KMS-11 (cell line): ENCODE measurements around the gene CNTNAP5.

Source experiments
- H2AFZ ChIP-seq: fragments of 200-600 bp; sonication (generic); 2 replicates; pipeline ENCODE4 v1.6.1; 2016; ENCODE audit warnings: antibody characterized with exemption, mixed run types, low read depth
- H3K27ac ChIP-seq: fragments of 200-600 bp; sonication (generic); 2 replicates; pipeline ENCODE4 v1.6.1; 2016; ENCODE audit warnings: mild to moderate bottlenecking, mixed run types
- H3K27me3 ChIP-seq: fragments of 200-600 bp; sonication (generic); 2 replicates; pipeline ENCODE4 v1.6.1; 2017; ENCODE audit warnings: mild to moderate bottlenecking, low read depth, mixed run types, moderate library complexity; ENCODE audit not compliant: insufficient read depth
- H3K36me3 ChIP-seq: fragments of 200-600 bp; sonication (generic); 2 replicates; pipeline ENCODE4 v1.6.1; 2017; ENCODE audit warnings: mild to moderate bottlenecking, mixed run types; ENCODE audit not compliant: insufficient read depth
- H3K4me1 ChIP-seq: fragments of 200-600 bp; sonication (generic); 2 replicates; pipeline ENCODE4 v1.6.1; 2016; ENCODE audit warnings: mild to moderate bottlenecking, low read depth, mixed run types; ENCODE audit not compliant: poor library complexity, severe bottlenecking
- H3K4me2 ChIP-seq: fragments of 200-600 bp; sonication (generic); 2 replicates; pipeline ENCODE4 v1.7.0; 2016; ENCODE audit warnings: mild to moderate bottlenecking, mixed run types
- H3K4me3 ChIP-seq: fragments of 200-600 bp; sonication (generic); IDR thresholded peaks from 2 replicates; pipeline ENCODE4 v1.6.1; 2017; ENCODE audit warnings: low read depth, low read length, mixed read lengths; ENCODE audit not compliant: insufficient read depth
- H3K79me2 ChIP-seq: fragments of 200-600 bp; sonication (generic); 2 replicates; pipeline ENCODE4 v1.6.1; 2016; ENCODE audit warnings: low read depth, mixed run types; ENCODE audit not compliant: insufficient read depth
- H3K9ac ChIP-seq: fragments of 200-600 bp; sonication (generic); 2 replicates; pipeline ENCODE4 v1.6.1; 2016; ENCODE audit warnings: mild to moderate bottlenecking, mixed run types
- H4K20me1 ChIP-seq: fragments of 200-600 bp; sonication (generic); 2 replicates; pipeline ENCODE4 v1.6.1; 2016; ENCODE audit warnings: mild to moderate bottlenecking, mixed run types; ENCODE audit not compliant: insufficient read depth
- CTCF ChIP-seq: fragments of 200-600 bp; sonication (generic); conservative IDR thresholded peaks from 2 replicates; pipeline ENCODE4 v1.6.1; 2017; ENCODE audit warnings: low read depth, mild to moderate bottlenecking, antibody characterized with exemption, low read length, moderate library complexity, mixed read lengths

The CNTNAP5 gene

GRCh38 chr2:124524155-124524915 is 499.2 kb downstream of the CNTNAP5 start:
- no peaks in the 10 kb centered on the region for H3K27me3 ChIP-seq
- no peaks in the 10 kb centered on the region for H3K79me2 ChIP-seq
- no peak overlapping the region for H3K27ac ChIP-seq
- TF ChIP-seq CTCF = no peak
- no peaks in the 10 kb centered on the region for H3K4me1 ChIP-seq
- H3K36me3 ChIP-seq = no peaks in the 10 kb centered on the region
- H3K4me3 ChIP-seq = no peak overlapping the region
- no peaks in the 10 kb centered on the region for H4K20me1 ChIP-seq
- H3K9ac ChIP-seq = no peak overlapping the region
- no peak overlapping the region for H2AFZ ChIP-seq
- H3K4me2 ChIP-seq = no peak overlapping the region

GRCh38 chr2:124526221-124526620 is 501.1 kb downstream of the CNTNAP5 start:
- no peak overlapping the region for H2AFZ ChIP-seq
- H3K36me3 ChIP-seq = no peaks in the 10 kb centered on the region
- H3K79me2 ChIP-seq = no peaks in the 10 kb centered on the region
- no peak overlapping the region for H3K4me2 ChIP-seq
- no peaks in the 10 kb centered on the region for H3K4me1 ChIP-seq
- H3K27me3 ChIP-seq = no peaks in the 10 kb centered on the region
- no peak overlapping the region for H3K9ac ChIP-seq
- no peaks in the 10 kb centered on the region for H4K20me1 ChIP-seq
- no peak overlapping the region for H3K4me3 ChIP-seq
- no peak overlapping the region for H3K27ac ChIP-seq
- no peak for TF ChIP-seq CTCF

GRCh38 chr2:124530203-124530602 is 505.1 kb downstream of the CNTNAP5 start:
- Histone ChIP-seq H3K36me3 (no peaks in the 10 kb centered on the region), H3K27ac (no peak overlapping the region), H4K20me1 (no peaks in the 10 kb centered on the region), H3K4me1 (no peaks in the 10 kb centered on the region), H3K79me2 (no peaks in the 10 kb centered on the region), H3K4me2 (no peak overlapping the region), H3K4me3 (no peak overlapping the region), H3K9ac (no peak overlapping the region), H3K27me3 (no peaks in the 10 kb centered on the region), H2AFZ (no peak overlapping the region)
- TF ChIP-seq CTCF = 0 out of 2 replicates have a peak, but pooled peaks have one; percentile 14

- Histone ChIP-seq H3K27ac (no peak overlapping the region), H3K9ac (no peak overlapping the region), H3K4me2 (no peak overlapping the region), H4K20me1 (no peaks in the 10 kb centered on the region), H3K79me2 (no peaks in the 10 kb centered on the region), H3K4me1 (no peaks in the 10 kb centered on the region), H3K36me3 (no peaks in the 10 kb centered on the region), H3K27me3 (no peaks in the 10 kb centered on the region), H2AFZ (no peak overlapping the region), H3K4me3 (no peak overlapping the region)
- no peak for TF ChIP-seq CTCF
These were observed 508.3 kb downstream of the CNTNAP5 start for GRCh38 chr2:124533226-124533954.
